ENCODE measurements around the gene KDM2B. TPM values are rescaled to one million over a fixed set of nuclear protein-coding genes. Genes with fewer than 3 reads are reported as not detected.
A peak's percentile ranks its signal among the peaks of the same experiment; 100 is the strongest.

The KDM2B gene
- total and polyA plus RNA-seq, 10 of the 15 experiments (the other 5 are each of a cell fraction or from before 2014, with no cell fraction given) = 13.6 to 124 (median 40.4) TPM

- TF ChIP-seq EP300 (IDR thresholded peaks at IDR 0.05; ENCODE audit: borderline replicate concordance in 1 of 2, control insufficient read depth in 1 of 2, low read depth in 2 of 2, low read length in 2 of 2) = peak in 1 of 2 experiments; percentile 47; a peak in 1 of 4 replicates
- peak; percentile 76 for TF ChIP-seq MAX (IDR thresholded peaks at IDR 0.05; ENCODE audit: low read depth, low read length)
- TF ChIP-seq RB1 (IDR thresholded peaks at IDR 0.05; ENCODE audit: borderline replicate concordance) = no peak
- TF ChIP-seq BCL11A (IDR thresholded peaks at IDR 0.05; ENCODE audit: low read depth, low read length) = no peak
- TF ChIP-seq CBX3 (IDR thresholded peaks at IDR 0.05; ENCODE audit: borderline replicate concordance, low read depth) = no peak
- no peak for TF ChIP-seq ZNF24 (IDR thresholded peaks at IDR 0.05)
- TF ChIP-seq BCL3 (IDR thresholded peaks at IDR 0.05; ENCODE audit: borderline replicate concordance, insufficient read depth, low read depth, low read length, poor library complexity, severe bottlenecking) = no peak
- peak; percentile 20; the same call in 1 of the 2 replicates for TF ChIP-seq MTA2 (IDR thresholded peaks at IDR 0.05; ENCODE audit: low read depth)
- peak; percentile 79 for TF ChIP-seq POLR2A (IDR thresholded peaks at IDR 0.05; ENCODE audit: low read depth, low read length)
- no peak for TF ChIP-seq E2F4 (IDR thresholded peaks at IDR 0.05; ENCODE audit: low read depth, low read length)
- TF ChIP-seq, protein P1, sequence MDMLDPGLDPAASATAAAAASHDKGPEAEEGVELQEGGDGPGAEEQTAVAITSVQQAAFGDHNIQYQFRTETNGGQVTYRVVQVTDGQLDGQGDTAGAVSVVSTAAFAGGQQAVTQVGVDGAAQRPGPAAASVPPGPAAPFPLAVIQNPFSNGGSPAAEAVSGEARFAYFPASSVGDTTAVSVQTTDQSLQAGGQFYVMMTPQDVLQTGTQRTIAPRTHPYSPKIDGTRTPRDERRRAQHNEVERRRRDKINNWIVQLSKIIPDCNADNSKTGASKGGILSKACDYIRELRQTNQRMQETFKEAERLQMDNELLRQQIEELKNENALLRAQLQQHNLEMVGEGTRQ (IDR thresholded peaks at IDR 0.05; ENCODE audit: borderline replicate concordance, low read depth, low read length) = no peak
- peak; percentile 18 for TF ChIP-seq E4F1 (IDR thresholded peaks at IDR 0.05; ENCODE audit: borderline replicate concordance, partially characterized antibody)
- TF ChIP-seq, protein P2, sequence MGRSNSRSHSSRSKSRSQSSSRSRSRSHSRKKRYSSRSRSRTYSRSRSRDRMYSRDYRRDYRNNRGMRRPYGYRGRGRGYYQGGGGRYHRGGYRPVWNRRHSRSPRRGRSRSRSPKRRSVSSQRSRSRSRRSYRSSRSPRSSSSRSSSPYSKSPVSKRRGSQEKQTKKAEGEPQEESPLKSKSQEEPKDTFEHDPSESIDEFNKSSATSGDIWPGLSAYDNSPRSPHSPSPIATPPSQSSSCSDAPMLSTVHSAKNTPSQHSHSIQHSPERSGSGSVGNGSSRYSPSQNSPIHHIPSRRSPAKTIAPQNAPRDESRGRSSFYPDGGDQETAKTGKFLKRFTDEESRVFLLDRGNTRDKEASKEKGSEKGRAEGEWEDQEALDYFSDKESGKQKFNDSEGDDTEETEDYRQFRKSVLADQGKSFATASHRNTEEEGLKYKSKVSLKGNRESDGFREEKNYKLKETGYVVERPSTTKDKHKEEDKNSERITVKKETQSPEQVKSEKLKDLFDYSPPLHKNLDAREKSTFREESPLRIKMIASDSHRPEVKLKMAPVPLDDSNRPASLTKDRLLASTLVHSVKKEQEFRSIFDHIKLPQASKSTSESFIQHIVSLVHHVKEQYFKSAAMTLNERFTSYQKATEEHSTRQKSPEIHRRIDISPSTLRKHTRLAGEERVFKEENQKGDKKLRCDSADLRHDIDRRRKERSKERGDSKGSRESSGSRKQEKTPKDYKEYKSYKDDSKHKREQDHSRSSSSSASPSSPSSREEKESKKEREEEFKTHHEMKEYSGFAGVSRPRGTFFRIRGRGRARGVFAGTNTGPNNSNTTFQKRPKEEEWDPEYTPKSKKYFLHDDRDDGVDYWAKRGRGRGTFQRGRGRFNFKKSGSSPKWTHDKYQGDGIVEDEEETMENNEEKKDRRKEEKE (IDR thresholded peaks at IDR 0.05) = no peak
- no peak; the same call in 1 of the 2 replicates for TF ChIP-seq RAD51 (IDR thresholded peaks at IDR 0.05)
Measured at GRCh38 chr12:121536054-121536898, 44.5 kb downstream of the KDM2B start (continued).

Data from GM12878 (cell line).